SK-N-MC (cell line): ENCODE results near the gene ANP32E.

Source experiments
- EZH2 ChIP-seq: fragments of 200-600 bp; sonication (generic); IDR thresholded peaks from one replicate; pipeline ENCODE4 v1.6.1; 2017; ENCODE audit warnings: antibody characterized with exemption
- FOXP2 ChIP-seq: optimal IDR thresholded peaks from 2 replicates; pipeline ENCODE3; 2011; ENCODE audit warnings: mild to moderate bottlenecking, moderate library complexity; ENCODE audit not compliant: insufficient read depth; ENCODE audit errors: extremely low read length, control extremely low read depth
- POLR2AphosphoS5 ChIP-seq: IDR thresholded peaks from 2 replicates; pipeline ENCODE4 v1.6.1; 2012; ENCODE audit warnings: mild to moderate bottlenecking, low read depth, low read length, borderline replicate concordance

DNA sequence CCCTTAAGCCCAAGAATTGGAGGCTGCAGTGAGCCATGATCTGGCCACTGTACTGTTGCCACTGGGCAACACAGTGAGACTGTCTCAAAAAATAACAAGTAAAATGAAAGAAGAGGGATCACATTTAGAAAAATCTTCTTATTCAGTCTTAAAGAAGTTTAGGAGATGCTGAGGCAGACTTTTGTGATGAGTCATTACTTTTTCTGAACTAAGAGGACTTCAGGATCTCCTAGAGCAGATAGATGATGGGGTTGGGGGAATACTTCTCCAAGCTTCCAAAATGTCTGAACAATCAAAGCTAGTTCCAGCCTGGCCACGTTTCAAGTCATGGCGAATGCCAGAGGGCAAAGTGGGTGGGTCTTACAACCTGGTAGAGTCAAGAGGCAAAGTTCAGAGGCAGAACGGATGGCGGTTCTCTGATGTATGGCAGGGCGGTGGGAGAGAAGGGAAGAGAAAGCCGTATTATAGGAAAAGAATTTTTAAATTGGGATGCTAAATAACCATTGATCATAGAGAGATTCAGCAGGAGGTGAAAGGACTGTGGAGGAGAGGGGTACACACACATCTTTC lies 44.3 kb upstream of the ANP32E start:
- no peak for TF ChIP-seq EZH2
- no peak for TF ChIP-seq POLR2AphosphoS5
- no peak for TF ChIP-seq FOXP2
